C4-2B (cell line): Measurements from ENCODE around the gene SLITRK1.

Source experiments
- ZFX ChIP-seq: fragments of 450-650 bp; IDR thresholded peaks from 2 replicates; pipeline ENCODE4 v1.6.1; 2017
- TF ChIP-seq, protein P1 (sequence below): fragments of 450-650 bp; conservative IDR thresholded peaks from 2 replicates; pipeline ENCODE4 v1.5.1; 2017; ENCODE audit warnings: mild to moderate bottlenecking

GRCh38 chr13:83865161-83866137, 16.8 kb downstream of the SLITRK1 start:
- TF ChIP-seq, protein P1, sequence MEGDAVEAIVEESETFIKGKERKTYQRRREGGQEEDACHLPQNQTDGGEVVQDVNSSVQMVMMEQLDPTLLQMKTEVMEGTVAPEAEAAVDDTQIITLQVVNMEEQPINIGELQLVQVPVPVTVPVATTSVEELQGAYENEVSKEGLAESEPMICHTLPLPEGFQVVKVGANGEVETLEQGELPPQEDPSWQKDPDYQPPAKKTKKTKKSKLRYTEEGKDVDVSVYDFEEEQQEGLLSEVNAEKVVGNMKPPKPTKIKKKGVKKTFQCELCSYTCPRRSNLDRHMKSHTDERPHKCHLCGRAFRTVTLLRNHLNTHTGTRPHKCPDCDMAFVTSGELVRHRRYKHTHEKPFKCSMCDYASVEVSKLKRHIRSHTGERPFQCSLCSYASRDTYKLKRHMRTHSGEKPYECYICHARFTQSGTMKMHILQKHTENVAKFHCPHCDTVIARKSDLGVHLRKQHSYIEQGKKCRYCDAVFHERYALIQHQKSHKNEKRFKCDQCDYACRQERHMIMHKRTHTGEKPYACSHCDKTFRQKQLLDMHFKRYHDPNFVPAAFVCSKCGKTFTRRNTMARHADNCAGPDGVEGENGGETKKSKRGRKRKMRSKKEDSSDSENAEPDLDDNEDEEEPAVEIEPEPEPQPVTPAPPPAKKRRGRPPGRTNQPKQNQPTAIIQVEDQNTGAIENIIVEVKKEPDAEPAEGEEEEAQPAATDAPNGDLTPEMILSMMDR = no peak
- TF ChIP-seq ZFX = no peak
